Measurements from ENCODE around the gene NDUFAF2. TPM values are rescaled to one million over a fixed set of nuclear protein-coding genes. Genes with fewer than 3 reads are reported as not detected.

The NDUFAF2 gene
- total RNA-seq, 1 donor from 2014 or later: 46.0 TPM

DNA sequence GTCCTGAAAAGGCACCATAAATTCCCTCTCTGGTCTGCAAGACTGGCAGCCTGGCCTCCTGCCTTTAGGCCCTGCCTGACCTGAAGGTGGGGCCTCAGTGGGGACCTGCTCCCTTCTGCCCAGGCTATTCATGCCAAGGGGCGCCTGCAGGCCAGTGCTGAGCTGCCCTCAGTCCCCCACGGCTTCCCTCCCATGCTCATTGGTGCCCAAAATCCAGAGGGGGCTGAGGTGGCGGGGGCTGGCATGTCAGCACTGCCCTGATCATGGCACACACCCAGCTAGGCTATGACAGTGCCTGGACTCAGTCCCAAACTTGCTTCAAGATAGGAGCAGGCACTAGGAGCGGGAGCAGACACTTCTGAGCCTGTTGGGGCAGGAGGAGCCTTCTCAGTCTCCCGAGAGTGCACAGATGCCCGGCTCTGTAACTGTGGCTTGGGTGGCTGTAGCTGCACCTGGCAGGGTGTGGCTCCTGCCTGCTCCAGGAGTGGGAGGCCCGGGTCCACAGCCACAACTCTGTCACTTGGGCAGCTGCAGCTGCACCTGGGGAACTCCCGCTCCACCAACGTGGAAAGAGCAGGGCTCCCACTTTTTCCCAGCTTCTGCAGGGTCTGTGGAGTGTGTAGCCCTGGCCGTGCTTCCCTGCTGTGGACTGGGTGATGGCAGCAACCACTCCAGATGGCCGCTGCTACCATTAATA is 49.0 kb downstream of the NDUFAF2 start:
- Mint-ChIP-seq H3K27ac (ENCODE audit: unreplicated experiment) (no peak overlapping the region), H3K9me3 (ENCODE audit: unreplicated experiment) (peaks cover 2% of the 10 kb centered on the region), H3K27me3 (ENCODE audit: low read depth, unreplicated experiment) (no peaks in the 10 kb centered on the region), H3K4me3 (ENCODE audit: unreplicated experiment) (no peak overlapping the region), H3K4me1 (ENCODE audit: low read depth, unreplicated experiment) (no peaks in the 10 kb centered on the region), H3K36me3 (ENCODE audit: low read depth, unreplicated experiment) (peaks cover 4% of the 10 kb centered on the region)
- no peaks in the 10 kb centered on the region for H3K79me2 ChIP-seq (ENCODE audit: insufficient read depth, low read length)
- peaks cover 13% of the 10 kb centered on the region for H3K9me3 ChIP-seq (ENCODE audit: insufficient read depth, low read depth, low read length)
- no peak overlapping the region for H2AFZ ChIP-seq (ENCODE audit: low read depth, low read length)
- TF ChIP-seq EZH2 (IDR thresholded peaks at IDR 0.05; ENCODE audit: insufficient read depth, low read length): no peak
- TF ChIP-seq, protein P1, sequence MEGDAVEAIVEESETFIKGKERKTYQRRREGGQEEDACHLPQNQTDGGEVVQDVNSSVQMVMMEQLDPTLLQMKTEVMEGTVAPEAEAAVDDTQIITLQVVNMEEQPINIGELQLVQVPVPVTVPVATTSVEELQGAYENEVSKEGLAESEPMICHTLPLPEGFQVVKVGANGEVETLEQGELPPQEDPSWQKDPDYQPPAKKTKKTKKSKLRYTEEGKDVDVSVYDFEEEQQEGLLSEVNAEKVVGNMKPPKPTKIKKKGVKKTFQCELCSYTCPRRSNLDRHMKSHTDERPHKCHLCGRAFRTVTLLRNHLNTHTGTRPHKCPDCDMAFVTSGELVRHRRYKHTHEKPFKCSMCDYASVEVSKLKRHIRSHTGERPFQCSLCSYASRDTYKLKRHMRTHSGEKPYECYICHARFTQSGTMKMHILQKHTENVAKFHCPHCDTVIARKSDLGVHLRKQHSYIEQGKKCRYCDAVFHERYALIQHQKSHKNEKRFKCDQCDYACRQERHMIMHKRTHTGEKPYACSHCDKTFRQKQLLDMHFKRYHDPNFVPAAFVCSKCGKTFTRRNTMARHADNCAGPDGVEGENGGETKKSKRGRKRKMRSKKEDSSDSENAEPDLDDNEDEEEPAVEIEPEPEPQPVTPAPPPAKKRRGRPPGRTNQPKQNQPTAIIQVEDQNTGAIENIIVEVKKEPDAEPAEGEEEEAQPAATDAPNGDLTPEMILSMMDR (IDR thresholded peaks at IDR 0.05; ENCODE audit: insufficient read depth, low read depth, low read length): no peak
- no peaks in the 10 kb centered on the region for H3K36me3 ChIP-seq (ENCODE audit: insufficient read depth, low read length)
- H3K9ac ChIP-seq (ENCODE audit: low read length): no peak overlapping the region
- no peak overlapping the region for H3K27ac ChIP-seq (ENCODE audit: low read depth, low read length)
- no peak for FAIRE-seq
- H3K4me3 ChIP-seq (ENCODE audit: insufficient read depth, low read depth, low read length): no peak overlapping the region
- H3K27me3 ChIP-seq (ENCODE audit: insufficient read depth, low read length): no peaks in the 10 kb centered on the region
- DNase-seq (ENCODE audit: low read depth): no peak
- H3K4me2 ChIP-seq (ENCODE audit: low read length): no peak overlapping the region
- no peaks in the 10 kb centered on the region for H3K4me1 ChIP-seq (ENCODE audit: insufficient read depth, low read length)
- peaks cover 16% of the 10 kb centered on the region for H4K20me1 ChIP-seq (ENCODE audit: insufficient read depth, low read length)

- Histone ChIP-seq H4K20me1 (ENCODE audit: insufficient read depth, low read length) (peaks cover 16% of the 10 kb centered on the region), H3K9me3 (ENCODE audit: insufficient read depth, low read depth, low read length) (peaks cover 13% of the 10 kb centered on the region), H3K9ac (ENCODE audit: low read length) (no peak overlapping the region), H3K27ac (ENCODE audit: low read depth, low read length) (no peak overlapping the region), H3K36me3 (ENCODE audit: insufficient read depth, low read length) (no peaks in the 10 kb centered on the region), H2AFZ (ENCODE audit: low read depth, low read length) (no peak overlapping the region), H3K4me2 (ENCODE audit: low read length) (no peak overlapping the region), H3K79me2 (ENCODE audit: insufficient read depth, low read length) (no peaks in the 10 kb centered on the region), H3K27me3 (ENCODE audit: insufficient read depth, low read length) (no peaks in the 10 kb centered on the region), H3K4me3 (ENCODE audit: insufficient read depth, low read depth, low read length) (no peak overlapping the region), H3K4me1 (ENCODE audit: insufficient read depth, low read length) (no peaks in the 10 kb centered on the region)
- no peak overlapping the region for H3K27ac Mint-ChIP-seq (ENCODE audit: unreplicated experiment)
- peaks cover 4% of the 10 kb centered on the region for H3K36me3 Mint-ChIP-seq (ENCODE audit: low read depth, unreplicated experiment)
- no peak for DNase-seq (ENCODE audit: low read depth)
- H3K9me3 Mint-ChIP-seq (ENCODE audit: unreplicated experiment): peaks cover 2% of the 10 kb centered on the region
- TF ChIP-seq, protein P1 (IDR thresholded peaks at IDR 0.05; ENCODE audit: insufficient read depth, low read depth, low read length): no peak
- no peak for FAIRE-seq
- no peaks in the 10 kb centered on the region for H3K27me3 Mint-ChIP-seq (ENCODE audit: low read depth, unreplicated experiment)
- peaks cover 3% of the 10 kb centered on the region for H3K4me1 Mint-ChIP-seq (ENCODE audit: low read depth, unreplicated experiment)
- no peak overlapping the region for H3K4me3 Mint-ChIP-seq (ENCODE audit: unreplicated experiment)
These were observed 51.4 kb downstream of the NDUFAF2 start for GRCh38 chr5:60996368-60996767.

DNA sequence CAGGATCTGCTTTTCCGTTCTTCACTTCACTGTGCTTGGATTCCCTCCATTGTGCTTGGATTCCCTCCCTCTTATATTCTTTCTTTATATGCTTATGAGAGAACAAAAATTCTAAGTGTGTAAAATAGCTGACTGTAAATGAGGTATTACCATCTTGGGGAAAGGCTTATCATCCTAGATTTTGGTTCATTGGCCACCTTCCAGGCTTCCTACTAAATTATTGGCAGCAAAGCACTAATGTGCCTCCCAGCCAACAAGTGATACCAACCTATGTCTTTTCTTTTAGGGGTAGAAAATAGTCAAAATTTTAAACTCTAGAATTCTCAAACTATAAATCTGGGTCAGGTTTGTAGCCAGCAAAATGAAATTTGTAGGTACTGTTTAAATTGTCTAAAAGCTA is 52.7 kb downstream of the NDUFAF2 start:
- no peak overlapping the region for H3K27ac ChIP-seq (ENCODE audit: low read depth, low read length)
- H3K79me2 ChIP-seq (ENCODE audit: insufficient read depth, low read length): peaks cover 4% of the 10 kb centered on the region
- Mint-ChIP-seq H3K27ac (ENCODE audit: unreplicated experiment) (no peak overlapping the region), H3K4me1 (ENCODE audit: low read depth, unreplicated experiment) (peaks cover 3% of the 10 kb centered on the region), H3K9me3 (ENCODE audit: unreplicated experiment) (peaks cover 2% of the 10 kb centered on the region), H3K4me3 (ENCODE audit: unreplicated experiment) (no peak overlapping the region), H3K27me3 (ENCODE audit: low read depth, unreplicated experiment) (no peaks in the 10 kb centered on the region), H3K36me3 (ENCODE audit: low read depth, unreplicated experiment) (peaks cover 4% of the 10 kb centered on the region)
- H3K36me3 ChIP-seq (ENCODE audit: insufficient read depth, low read length): no peaks in the 10 kb centered on the region
- no peak overlapping the region for H2AFZ ChIP-seq (ENCODE audit: low read depth, low read length)
- H4K20me1 ChIP-seq (ENCODE audit: insufficient read depth, low read length): peaks cover 16% of the 10 kb centered on the region
- no peaks in the 10 kb centered on the region for H3K27me3 ChIP-seq (ENCODE audit: insufficient read depth, low read length)
- H3K9ac ChIP-seq (ENCODE audit: low read length): no peak overlapping the region
- peaks cover 12% of the 10 kb centered on the region for H3K9me3 ChIP-seq (ENCODE audit: insufficient read depth, low read depth, low read length)
- DNase-seq (ENCODE audit: low read depth): no peak
- H3K4me2 ChIP-seq (ENCODE audit: low read length): no peak overlapping the region
- TF ChIP-seq, protein P1 (IDR thresholded peaks at IDR 0.05; ENCODE audit: insufficient read depth, low read depth, low read length): no peak
- no peak for TF ChIP-seq EZH2 (IDR thresholded peaks at IDR 0.05; ENCODE audit: insufficient read depth, low read length)
- H3K4me3 ChIP-seq (ENCODE audit: insufficient read depth, low read depth, low read length): no peak overlapping the region
- FAIRE-seq: no peak
- H3K4me1 ChIP-seq (ENCODE audit: insufficient read depth, low read length): no peaks in the 10 kb centered on the region
